ENCODE results near the gene DOK3.
"Not testable (repeated sequence)": the region's sequence is repeated elsewhere in the genome, so short reads cannot be mapped to it uniquely, and the experiment has no call there.

The DOK3 gene

GRCh38 chr5:177497292-177498012 lies 12.2 kb downstream of the DOK3 start, which contains the start of gene PDLIM7:
Gene PDLIM7, minus strand, starts transcription at chr5:177497604. Its CDS starts 1,092 bp downstream, at chr5:177496512.
- peak; percentile 79 to 82 for DNase-seq (ENCODE audit: low read depth in 2 of 2)

DNA sequence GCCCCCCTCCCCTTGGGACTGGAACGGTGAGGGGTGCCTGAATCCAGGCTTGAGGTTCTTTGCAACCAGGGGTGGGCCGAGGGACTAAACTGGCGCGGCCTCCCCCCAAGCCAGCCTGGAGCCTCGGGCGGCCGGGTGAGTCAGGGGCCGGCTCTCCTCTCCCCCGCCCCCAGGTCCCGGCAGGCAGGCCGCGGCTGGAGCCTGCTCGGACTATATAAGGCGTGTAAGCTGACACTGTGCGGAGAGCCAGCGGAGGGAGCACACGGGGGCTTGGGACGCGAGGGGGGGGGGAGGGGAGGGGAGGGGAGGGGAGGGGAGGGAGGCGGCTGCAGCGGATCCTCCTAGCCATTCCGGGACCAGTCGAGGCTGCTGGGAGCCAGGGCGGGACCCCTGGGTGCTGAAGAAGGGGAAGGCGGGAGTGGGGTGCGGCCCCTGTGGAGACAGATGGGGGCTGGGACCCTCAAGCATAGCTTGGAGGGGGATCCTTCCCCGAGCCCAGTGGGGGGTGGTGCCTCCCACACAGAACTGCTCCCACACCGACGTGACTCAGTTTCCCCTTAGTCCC lies 12.8 kb downstream of the DOK3 start:
- DNase-seq (ENCODE audit: low read depth in 2 of 2) = no peak

- DNase-seq (ENCODE audit: low read depth in 2 of 2) = no peak
Measured at GRCh38 chr5:177496070-177496726, 13.4 kb downstream of the DOK3 start.

- no peak for DNase-seq (ENCODE audit: low read depth in 2 of 2)
Measured at GRCh38 chr5:177495243-177496060, 14.2 kb downstream of the DOK3 start.

DNA sequence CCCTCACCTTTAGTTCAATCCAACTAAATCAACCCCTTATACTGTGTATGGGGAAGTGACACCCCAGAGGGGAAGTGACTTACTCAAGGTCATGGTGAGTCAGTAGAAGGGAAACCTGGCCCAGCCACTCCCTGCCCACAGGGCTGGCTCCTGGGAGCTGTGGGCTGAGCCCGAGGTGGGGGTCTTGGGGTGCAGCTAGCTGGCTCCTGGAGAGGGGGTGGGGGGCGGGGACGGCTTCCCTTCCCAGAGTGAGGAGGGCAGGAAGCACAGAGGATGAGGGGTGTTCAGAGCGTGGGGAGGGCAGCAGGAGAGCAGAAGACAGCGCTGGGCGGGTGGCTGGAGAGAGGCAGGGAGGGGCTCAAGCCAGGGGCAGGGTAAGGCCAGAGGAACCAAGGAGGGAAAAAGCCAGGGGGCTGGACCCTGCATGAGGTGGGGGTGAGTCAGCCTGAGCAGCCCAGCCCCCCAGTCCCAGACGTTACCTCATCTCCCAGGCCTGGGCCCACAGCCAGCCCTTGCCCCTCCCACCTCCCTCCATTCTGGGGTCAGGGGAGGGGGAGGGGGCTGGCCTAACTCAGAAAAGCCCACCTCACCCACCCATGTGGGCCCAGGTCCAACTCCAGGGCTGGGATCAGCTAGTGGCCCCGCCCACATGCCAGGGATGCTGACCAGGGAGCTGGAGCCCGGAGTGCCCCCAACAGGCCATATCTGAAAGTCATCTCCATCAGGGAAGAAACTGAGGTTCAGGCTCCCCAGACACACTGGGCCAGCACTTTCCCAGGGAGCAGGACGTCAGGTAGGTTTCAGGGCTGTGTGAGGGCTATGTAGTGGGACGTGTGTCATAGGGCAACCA lies 15.1 kb downstream of the DOK3 start:
- DNase-seq (ENCODE audit: low read depth in 2 of 2) = peak in 1 of 2 donors; percentile 23

DNA sequence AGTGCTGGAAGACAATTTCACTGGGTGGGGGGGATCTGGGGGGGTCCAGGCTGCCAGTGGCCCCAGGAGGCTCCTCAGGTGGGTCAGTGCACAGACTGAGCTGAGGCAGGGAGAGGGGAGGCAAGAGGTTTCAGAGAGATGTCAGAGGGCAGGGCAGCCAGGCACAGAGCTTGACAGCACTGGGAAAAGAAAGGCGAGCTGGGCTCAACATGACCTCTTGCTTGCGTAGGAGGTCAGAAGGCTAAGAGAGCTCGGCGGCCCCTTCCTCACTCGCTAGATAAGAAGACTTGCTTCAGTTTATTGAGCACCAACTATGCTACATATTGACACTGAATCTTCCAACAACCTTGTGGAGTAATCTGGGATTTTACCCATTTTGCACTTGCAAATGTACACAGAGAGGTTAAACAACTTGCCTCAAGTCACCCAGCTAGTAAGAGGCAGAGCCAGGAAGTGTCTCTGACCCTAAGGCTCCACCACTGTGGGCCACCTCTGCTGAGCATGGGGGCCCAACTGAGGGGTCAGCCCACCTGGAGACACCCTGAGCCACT lies 15.8 kb downstream of the DOK3 start:
- no peak for DNase-seq (ENCODE audit: low read depth in 2 of 2)

GRCh38 chr5:177492841-177493240 lies 16.8 kb downstream of the DOK3 start:
- DNase-seq (ENCODE audit: low read depth in 2 of 2) = no peak

- no peak for DNase-seq (ENCODE audit: low read depth in 2 of 2)
Measured at GRCh38 chr5:177491983-177492746, 17.5 kb downstream of the DOK3 start.

- DNase-seq (ENCODE audit: low read depth in 2 of 2) = no peak
Measured at GRCh38 chr5:177491429-177491945, 18.1 kb downstream of the DOK3 start.

DNA sequence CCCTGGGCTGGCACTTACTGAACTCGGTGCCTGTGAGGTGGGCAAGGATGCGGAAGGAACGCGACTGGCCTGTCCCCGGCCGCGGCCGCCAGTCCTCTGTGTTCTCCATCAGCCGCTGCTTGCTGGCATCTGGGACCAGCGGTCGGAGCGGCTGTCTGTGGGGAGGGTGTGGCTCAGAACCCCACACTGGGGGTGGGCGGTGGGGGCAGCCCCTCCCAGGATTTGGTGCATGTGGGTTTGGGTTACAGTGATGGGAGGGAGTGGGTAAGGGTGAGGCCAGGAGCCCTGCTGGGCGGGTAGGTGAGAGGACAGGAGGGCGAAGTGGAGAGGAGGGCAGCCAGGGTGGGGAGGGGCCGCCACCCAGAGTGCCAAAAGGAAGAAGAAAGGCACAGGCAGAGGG lies 18.6 kb downstream of the DOK3 start:
- DNase-seq (ENCODE audit: low read depth in 2 of 2) = no peak

GRCh38 chr5:177490311-177490991 lies 19.2 kb downstream of the DOK3 start:
- no peak for DNase-seq (ENCODE audit: low read depth in 2 of 2)

DNA sequence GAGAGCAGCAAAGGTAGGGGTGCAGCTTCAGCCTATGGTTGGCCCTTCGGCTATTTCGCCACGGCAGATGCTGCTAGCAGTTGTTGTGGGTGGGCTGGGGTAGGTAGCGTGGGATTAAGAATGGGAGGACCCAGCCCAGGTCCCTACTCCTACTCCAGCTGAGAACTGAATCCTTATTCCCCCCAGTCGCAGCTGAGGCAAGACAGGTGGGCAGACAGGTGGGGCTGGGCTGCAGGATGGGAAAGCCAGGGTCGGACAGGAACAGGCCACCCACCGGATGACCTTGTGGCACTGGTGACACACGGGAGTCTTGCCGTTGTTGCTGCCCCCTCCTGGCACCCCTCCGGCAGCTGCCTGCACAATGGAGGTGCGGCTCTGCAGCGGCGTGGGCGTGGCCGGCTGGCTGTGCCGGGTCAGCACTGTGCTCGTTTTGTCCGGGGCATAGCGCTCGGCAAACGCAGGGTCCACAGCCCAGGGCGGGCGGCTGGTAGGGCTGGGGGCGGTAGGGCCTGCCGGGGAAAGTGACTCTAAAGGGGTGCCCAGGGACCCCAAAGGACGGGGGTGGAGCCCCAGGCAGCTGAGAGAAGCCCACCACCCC lies 20.4 kb downstream of the DOK3 start:
- DNase-seq (ENCODE audit: low read depth in 2 of 2) = no peak

DNA sequence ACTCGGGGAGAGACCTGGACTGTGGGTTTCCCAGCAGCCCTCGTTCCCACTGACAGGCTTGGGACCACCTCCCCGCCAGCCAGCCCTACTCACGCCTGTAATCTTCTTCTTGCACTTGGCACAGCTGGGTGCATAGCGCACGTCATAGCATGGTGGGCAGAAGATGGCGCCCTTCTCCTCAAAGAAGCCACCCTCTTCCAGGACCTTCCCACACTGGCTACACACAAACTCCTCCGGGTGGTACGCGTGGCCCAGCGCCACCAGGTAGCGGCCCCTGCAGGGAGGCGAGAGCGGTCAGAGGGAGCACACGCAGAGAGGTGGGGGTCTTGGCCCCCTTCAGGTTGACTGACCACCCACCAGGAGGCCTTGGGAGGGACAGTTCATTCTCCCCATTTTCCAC lies 21.7 kb downstream of the DOK3 start:
- no peak for DNase-seq (ENCODE audit: low read depth in 2 of 2)

DNA sequence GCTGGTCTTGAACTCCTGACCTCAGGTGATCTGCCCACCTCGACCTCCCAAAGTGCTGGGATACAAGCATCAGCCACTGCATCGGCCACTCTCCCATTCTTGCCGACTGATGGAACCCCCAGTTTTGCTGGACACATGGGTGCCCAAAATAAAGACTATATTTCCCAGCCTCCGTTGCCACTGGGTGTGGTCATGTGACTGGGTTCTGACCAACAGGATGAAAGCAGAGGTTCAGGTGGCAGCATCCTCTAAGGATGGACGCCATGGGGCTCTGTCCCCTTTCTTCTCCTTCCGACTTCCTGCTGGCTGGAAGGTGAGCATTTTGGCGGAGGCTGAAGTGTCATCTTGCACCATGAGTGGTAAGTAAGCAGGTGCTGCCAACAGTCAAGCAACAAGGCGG lies 22.5 kb downstream of the DOK3 start:
- no peak for DNase-seq (ENCODE audit: low read depth in 2 of 2)

DNA sequence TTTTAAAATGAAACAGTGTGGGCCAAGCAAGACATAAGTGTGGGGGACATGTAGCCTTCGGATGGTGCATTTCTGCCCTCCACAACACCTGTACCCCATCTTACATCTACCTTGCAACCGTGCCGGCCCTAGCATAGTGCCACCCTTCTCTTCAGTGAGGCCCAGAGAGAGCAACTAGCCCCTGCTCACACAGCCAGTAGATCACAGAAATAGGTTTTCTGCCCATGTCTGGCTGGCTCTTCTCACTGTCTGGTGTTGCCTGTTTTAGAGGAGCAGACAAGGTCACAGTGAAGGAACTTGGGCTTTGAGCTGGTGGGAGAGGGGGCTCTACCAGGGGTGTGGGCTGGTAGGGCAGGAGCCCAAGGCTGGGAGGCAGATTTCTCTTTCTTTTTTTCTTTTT lies 23.4 kb downstream of the DOK3 start:
- DNase-seq (ENCODE audit: low read depth in 2 of 2) = no peak

GRCh38 chr5:177485753-177486152 lies 23.9 kb downstream of the DOK3 start:
- not testable (repeated sequence) for DNase-seq (ENCODE audit: low read depth in 2 of 2)

DNA sequence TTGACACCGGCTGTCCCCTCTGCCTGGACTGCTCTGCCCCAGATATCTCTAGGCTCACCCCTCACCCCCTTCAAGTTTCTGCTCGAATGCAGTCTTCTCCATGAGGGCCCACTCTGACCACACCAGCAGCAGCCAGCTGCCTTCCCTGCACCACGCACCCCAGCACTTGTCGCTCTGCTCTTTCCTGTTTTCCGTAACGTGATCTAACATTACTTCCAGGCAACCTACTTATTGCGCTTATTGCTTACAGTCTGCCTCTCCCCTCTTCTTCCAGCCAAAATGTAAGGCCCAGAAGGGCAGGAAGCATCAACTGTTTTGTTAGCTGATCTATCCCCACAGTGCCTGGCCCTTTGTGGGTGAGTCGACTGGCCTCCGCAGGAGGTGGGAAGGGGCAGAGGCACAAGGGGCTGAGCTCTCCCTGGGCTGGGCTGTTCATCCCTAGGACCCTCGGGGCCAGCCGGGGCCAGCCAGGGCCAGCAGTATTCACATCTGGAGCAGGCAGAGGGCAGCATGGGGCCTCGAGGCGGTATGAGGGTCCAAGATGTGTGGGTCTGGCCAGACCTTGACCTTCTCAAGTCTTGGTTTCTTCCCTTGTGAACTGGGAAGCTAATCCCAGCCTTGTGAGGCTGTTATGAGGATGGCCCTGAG lies 24.6 kb downstream of the DOK3 start:
- DNase-seq (ENCODE audit: low read depth in 2 of 2) = no peak

Data from stimulated activated CD8-positive, alpha-beta memory T cell treated with anti-CD3 and anti-CD28 coated beads, Interleukin-15, amount 100 ng/mL, for 4 hours (primary cell).